ENCODE results near the gene MYBPC3.

MYBPC3 gene

DNA sequence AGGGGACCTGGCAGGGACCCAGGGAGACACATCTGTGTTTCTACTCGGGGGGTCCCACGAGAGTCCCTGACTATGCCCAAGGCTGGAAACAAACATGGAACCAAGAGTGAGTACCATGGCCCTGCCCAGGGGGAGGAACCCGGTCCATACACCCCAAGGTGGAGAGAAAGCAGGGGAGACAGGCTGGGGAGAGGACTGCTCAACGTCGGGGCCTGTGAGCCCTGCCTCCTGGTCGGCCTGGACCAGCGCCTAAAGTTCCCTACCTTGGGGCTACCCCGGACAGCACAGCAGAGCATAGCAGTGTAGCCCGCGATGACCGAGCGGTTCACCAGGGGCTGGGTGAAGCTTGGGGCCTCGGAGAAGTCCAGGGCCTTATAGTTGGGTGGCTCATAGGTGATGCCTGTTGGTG is 20.2 kb downstream of the MYBPC3 start:
- no peak for DNase-seq (ENCODE audit: low read depth)
- TF ChIP-seq, protein P1, sequence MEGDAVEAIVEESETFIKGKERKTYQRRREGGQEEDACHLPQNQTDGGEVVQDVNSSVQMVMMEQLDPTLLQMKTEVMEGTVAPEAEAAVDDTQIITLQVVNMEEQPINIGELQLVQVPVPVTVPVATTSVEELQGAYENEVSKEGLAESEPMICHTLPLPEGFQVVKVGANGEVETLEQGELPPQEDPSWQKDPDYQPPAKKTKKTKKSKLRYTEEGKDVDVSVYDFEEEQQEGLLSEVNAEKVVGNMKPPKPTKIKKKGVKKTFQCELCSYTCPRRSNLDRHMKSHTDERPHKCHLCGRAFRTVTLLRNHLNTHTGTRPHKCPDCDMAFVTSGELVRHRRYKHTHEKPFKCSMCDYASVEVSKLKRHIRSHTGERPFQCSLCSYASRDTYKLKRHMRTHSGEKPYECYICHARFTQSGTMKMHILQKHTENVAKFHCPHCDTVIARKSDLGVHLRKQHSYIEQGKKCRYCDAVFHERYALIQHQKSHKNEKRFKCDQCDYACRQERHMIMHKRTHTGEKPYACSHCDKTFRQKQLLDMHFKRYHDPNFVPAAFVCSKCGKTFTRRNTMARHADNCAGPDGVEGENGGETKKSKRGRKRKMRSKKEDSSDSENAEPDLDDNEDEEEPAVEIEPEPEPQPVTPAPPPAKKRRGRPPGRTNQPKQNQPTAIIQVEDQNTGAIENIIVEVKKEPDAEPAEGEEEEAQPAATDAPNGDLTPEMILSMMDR (IDR thresholded peaks at IDR 0.05; ENCODE audit: low read depth, low read length, missing control alignments) = no peak
- in situ Hi-C loops (cut with HindIII; ENCODE audit: low sequenced_read_pairs) = loop anchor here (5.0 kb wide), 1 partner anchor 150 kb away; no protein-coding TSS in a partner anchor
- no peak overlapping the region for H3K4me3 ChIP-seq (ENCODE audit: low read depth, low read length)

DNA sequence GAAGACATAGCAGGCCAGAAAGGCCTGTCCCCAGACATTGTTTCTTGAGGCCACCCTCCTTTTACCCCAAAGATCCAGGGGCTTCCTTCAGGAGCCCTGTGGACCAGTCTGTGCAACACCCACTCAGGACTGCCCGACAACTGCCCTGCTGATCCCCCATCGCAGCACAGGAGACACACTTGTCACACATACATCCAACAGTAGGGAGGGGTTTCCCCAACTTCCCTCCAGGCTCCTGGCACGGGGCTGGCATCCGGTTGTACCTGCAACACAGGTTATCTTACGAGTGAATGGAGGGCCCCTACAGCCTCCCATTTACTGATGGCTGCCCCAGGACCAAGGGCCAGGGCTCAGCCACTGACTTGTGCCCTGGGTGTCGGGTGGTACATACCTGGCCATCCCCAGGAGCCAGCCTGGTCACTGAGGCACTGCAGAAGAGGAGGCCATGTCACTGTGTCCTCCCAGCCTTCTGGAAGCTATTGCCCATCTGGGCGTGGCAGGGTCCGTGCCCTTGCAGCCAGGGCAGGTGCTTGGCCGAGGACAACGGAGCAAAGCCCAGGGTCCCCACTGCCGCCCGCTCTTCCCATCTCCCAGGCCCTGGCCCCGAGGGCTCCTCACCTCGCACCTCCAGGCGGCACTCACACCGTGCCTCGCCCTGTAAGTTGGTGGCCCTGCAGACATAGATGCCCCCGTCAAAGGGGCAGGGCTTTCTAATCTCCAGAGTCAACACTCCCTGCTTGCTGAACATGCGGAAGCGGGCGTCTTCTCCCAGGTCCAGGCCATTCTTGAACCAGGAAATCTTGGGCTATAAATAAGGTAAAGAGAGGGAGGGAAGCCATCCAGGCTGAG is 20.8 kb downstream of the MYBPC3 start:
- TF ChIP-seq, protein P1 (IDR thresholded peaks at IDR 0.05; ENCODE audit: low read depth, low read length, missing control alignments) = no peak
- no peak for DNase-seq (ENCODE audit: low read depth)
- in situ Hi-C loops (cut with HindIII; ENCODE audit: low sequenced_read_pairs) = loop anchor here (5.0 kb wide), 1 partner anchor 149 kb away; no protein-coding TSS in a partner anchor
- H3K4me3 ChIP-seq (ENCODE audit: low read depth, low read length) = no peak overlapping the region

DNA sequence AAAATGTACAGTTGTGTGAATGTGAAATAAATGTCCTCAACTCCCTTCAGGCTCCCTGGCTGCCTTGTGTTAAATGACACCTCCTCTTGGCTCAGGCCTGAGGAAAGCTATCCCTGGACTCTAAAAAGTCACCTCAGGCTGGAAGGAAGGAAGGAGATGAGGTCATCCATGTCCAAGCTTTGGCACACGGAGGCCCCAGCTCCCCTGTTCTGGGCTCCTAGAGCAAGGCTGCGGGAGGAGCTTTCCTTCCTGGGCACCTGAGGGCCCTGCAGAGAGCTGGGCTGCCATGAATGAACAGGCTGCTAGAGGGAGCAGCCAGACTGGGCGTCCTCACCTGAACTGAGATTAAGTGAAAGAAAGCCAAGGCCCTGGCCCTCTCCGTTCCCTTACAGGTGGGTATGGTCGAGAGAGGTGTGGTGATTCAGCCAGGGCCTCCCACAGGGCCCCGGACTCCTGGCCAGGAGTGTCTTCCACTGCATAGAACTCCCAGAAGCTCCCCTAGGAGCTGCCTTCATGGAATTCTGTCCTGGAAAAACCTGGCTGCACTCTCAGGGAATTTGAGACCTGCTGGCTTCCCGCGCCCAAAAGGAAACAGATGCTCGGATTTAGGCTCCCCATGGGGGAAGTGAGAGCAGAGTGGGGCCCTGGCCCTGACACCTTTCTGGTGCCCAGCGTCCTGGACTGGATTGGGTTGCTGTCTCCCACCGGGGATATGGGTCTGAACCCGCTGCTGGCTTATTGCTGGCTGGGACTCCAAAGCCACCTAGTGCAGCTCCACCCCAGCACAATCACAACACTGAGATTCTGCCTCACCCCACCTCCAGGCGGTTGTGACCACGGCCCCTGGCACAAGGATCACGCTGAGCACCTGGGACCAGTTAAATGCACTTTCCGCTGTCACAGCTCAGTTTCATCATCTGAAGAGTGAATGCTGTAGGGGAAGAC is 22.2 kb downstream of the MYBPC3 start:
- TF ChIP-seq, protein P1 (IDR thresholded peaks at IDR 0.05; ENCODE audit: low read depth, low read length, missing control alignments) = no peak
- H3K4me3 ChIP-seq (ENCODE audit: low read depth, low read length) = no peak overlapping the region
- in situ Hi-C loops (cut with HindIII; ENCODE audit: low sequenced_read_pairs) = loop anchor here (5.0 kb wide), 1 partner anchor 148 kb away; no protein-coding TSS in a partner anchor
- DNase-seq (ENCODE audit: low read depth) = no peak

DNA sequence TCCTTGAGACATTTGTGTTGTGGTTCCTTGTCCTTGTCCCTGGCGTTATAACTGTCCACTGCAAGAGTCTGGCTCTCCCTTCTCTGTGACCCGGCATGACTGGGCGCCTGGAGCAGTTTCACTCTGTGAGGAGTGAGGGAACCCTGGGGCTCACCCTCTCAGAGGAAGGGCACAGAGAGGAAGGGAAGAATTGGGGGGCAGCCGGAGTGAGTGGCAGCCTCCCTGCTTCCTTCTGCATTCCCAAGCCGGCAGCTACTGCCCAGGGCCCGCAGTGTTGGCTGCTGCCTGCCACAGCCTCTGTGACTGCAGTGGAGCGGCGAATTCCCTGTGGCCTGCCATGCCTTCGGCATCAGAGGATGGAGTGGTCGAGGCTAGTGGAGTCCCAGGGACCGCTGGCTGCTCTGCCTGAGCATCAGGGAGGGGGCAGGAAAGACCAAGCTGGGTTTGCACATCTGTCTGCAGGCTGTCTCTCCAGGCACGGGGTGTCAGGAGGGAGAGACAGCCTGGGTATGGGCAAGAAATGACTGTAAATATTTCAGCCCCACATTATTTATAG is 23.0 kb downstream of the MYBPC3 start:
- DNase-seq (ENCODE audit: low read depth) = no peak
- in situ Hi-C loops (cut with HindIII; ENCODE audit: low sequenced_read_pairs) = no loop called here
- TF ChIP-seq, protein P1 (IDR thresholded peaks at IDR 0.05; ENCODE audit: low read depth, low read length, missing control alignments) = no peak
- H3K4me3 ChIP-seq (ENCODE audit: low read depth, low read length) = no peak overlapping the region

DNA sequence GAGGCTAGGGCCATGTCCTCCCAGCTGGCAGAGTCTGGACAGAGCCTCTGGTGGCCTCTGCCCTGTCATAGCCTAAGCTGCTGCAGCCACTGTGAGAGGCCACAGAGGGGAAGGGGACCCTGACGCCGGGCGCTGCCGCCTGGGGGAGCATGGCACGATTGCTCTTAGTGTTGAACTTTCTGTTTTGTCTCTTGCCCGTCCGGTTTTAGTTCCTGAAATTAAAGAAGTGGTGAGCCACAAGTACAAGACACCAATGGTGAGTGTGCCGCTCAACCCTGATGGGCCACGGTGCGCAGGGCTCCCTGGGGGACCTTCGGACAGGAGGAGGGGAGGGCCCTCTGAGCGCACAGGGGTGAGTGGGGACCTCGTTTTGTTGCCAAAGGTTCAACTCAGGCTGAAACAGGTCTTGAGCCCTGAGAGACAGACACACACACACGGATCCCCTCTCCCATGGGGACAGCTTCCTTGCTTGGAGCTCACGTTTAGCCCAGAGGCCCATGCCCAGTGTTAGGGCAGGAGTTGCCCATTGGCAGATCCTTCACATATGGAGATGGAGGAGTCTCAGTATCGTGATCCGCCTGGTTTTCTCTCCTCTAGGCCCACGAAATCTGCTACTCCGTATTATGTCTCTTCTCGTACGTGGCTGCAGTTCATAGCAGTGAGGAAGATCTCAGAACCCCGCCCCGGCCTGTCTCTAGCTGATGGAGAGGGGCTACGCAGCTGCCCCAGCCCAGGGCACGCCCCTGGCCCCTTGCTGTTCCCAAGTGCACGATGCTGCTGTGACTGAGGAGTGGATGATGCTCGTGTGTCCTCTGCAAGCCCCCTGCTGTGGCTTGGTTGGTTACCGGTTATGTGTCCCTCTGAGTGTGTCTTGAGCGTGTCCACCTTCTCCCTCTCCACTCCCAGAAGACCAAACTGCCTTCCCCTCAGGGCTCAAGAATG is 23.8 kb downstream of the MYBPC3 start:
- H3K4me3 ChIP-seq (ENCODE audit: low read depth, low read length) = no peak overlapping the region
- DNase-seq (ENCODE audit: low read depth) = no peak
- in situ Hi-C loops (cut with HindIII; ENCODE audit: low sequenced_read_pairs) = no loop called here
- TF ChIP-seq, protein P1 (IDR thresholded peaks at IDR 0.05; ENCODE audit: low read depth, low read length, missing control alignments) = no peak
